H1 (cell line): ENCODE measurements around the gene KCND3. TPM values are rescaled to one million over a fixed set of nuclear protein-coding genes. Genes with fewer than 3 reads are reported as not detected.

Source experiments
- CTCF ChIA-PET: fragments of 300-600 bp; sonication (Branson Sonifier 250); formaldehyde crosslinking; loops from one replicate; lab custom pipeline; 2021; ENCODE audit not compliant: partially characterized antibody; lab: Charles Lee
- POLR2A ChIA-PET: fragments of 300-600 bp; sonication (Branson Sonifier 250); formaldehyde crosslinking; loops from one replicate; lab custom pipeline; 2021; ENCODE audit warnings: inconsistent platforms; ENCODE audit not compliant: partially characterized antibody; lab: Charles Lee
- DNase-seq, 2 experiments: peaks; one replicate each; pipeline versions ENCODE4 v3.0.0 to v3.0.0-alpha.2; 2010 to 2022; ENCODE audit warnings: low spot score in 2 of 2, low read depth in 1 of 2, mixed read lengths in 1 of 2
- FAIRE-seq: peaks from 2 replicates; lab custom pipeline; 2011; peaks lifted over from hg19 to GRCh38; lab: Jason Lieb, UNC
- H2AFZ ChIP-seq: 2 replicates; pipeline ENCODE4 v1.8.1; 2012; ENCODE audit warnings: low read length, inconsistent platforms
- H2AK5ac ChIP-seq: 2 replicates; pipeline ENCODE4 v1.6.1; 2013; ENCODE audit warnings: low read depth, low read length
- H2BK120ac ChIP-seq: replicated peaks from 2 replicates; pipeline ENCODE3; 2013; ENCODE audit warnings: low read depth, low read length, inconsistent platforms
- H2BK12ac ChIP-seq: 2 replicates; pipeline ENCODE4 v1.6.1; 2013; ENCODE audit warnings: low read depth, low read length
- H2BK15ac ChIP-seq: 2 replicates; pipeline ENCODE4 v1.6.1; 2013; ENCODE audit warnings: low read length
- H2BK20ac ChIP-seq: 2 replicates; pipeline ENCODE4 v1.6.1; 2013; ENCODE audit warnings: low read length
- H2BK5ac ChIP-seq: 2 replicates; pipeline ENCODE4 v1.6.1; 2013; ENCODE audit warnings: low read depth, low read length
- H3K14ac ChIP-seq: 2 replicates; pipeline ENCODE4 v1.6.1; 2013; ENCODE audit warnings: inconsistent platforms; ENCODE audit not compliant: insufficient read length
- H3K18ac ChIP-seq: 2 replicates; pipeline ENCODE4 v1.6.1; 2013; ENCODE audit warnings: low read length; ENCODE audit errors: extremely low read depth
- H3K23ac ChIP-seq: 2 replicates; pipeline ENCODE4 v1.6.1; 2013; ENCODE audit warnings: inconsistent platforms; ENCODE audit not compliant: insufficient read length
- H3K23me2 ChIP-seq: 2 replicates; pipeline ENCODE4 v1.6.1; 2013; ENCODE audit warnings: low read depth, low read length
- H3K27ac ChIP-seq: 2 replicates; pipeline ENCODE4 v1.6.1; 2011; ENCODE audit warnings: low read depth, low read length, inconsistent platforms
- H3K27me3 ChIP-seq, 4 experiments: replicated peaks in 1 of 4; 1 replicate in 1 of 4; 2 replicates in 3 of 4; pipeline versions ENCODE4 v1.6.1 to v1.8.1; 2011 to 2013; ENCODE audit warnings: low read length in 3 of 4, mild to moderate bottlenecking in 3 of 4, inconsistent platforms in 2 of 4, mixed read lengths in 2 of 4, moderate library complexity in 1 of 4; ENCODE audit not compliant: control insufficient read depth in 3 of 4, insufficient read depth in 3 of 4; ENCODE audit errors: extremely low read depth in 1 of 4
- H3K36me3 ChIP-seq, 4 experiments: 2 replicates each; pipeline versions ENCODE4 v1.6.1 to v1.8.1; 2011 to 2013; ENCODE audit warnings: mild to moderate bottlenecking in 4 of 4, low read length in 3 of 4, moderate library complexity in 2 of 4, control low read depth in 1 of 4, inconsistent platforms in 1 of 4; ENCODE audit not compliant: insufficient read depth in 4 of 4, control insufficient read depth in 2 of 4
- H3K4ac ChIP-seq: replicated peaks from 2 replicates; pipeline ENCODE3; 2013; ENCODE audit warnings: low read length, low read depth, mixed read lengths, inconsistent platforms; ENCODE audit not compliant: insufficient read length
- H3K4me1 ChIP-seq, 4 experiments: replicated peaks in 1 of 4; 1 replicate in 1 of 4; 2 replicates in 3 of 4; pipeline versions ENCODE4 v1.6.1 to v1.8.1; 2011 to 2013; ENCODE audit warnings: low read length in 3 of 4, inconsistent platforms in 2 of 4, mixed read lengths in 1 of 4; ENCODE audit not compliant: insufficient read depth in 4 of 4, control insufficient read depth in 3 of 4
- H3K4me2 ChIP-seq, 2 experiments: 2 replicates each; pipeline versions ENCODE4 v1.6.1 to v1.8.1; 2011 to 2013; ENCODE audit warnings: low read depth in 2 of 2, low read length in 2 of 2, control low read depth in 1 of 2, inconsistent platforms in 1 of 2, mild to moderate bottlenecking in 1 of 2; ENCODE audit not compliant: insufficient read depth in 1 of 2
- H3K4me3 ChIP-seq, 4 experiments: fragments of 200-600, 300-600 bp in 1 of 4; sonication (generic), shearing (Covaris generic), sonication (Bioruptor Twin) in 1 of 4; 2 replicates each; pipeline versions ENCODE4 v1.5.1 to v1.8.1; 2011 to 2016; ENCODE audit warnings: low read length in 4 of 4, low read depth in 3 of 4, control low read depth in 2 of 4, inconsistent platforms in 2 of 4, mild to moderate bottlenecking in 2 of 4, mixed read lengths in 1 of 4, moderate library complexity in 1 of 4; ENCODE audit not compliant: insufficient read depth in 2 of 4; ENCODE audit errors: extremely low read depth in 1 of 4
- H3K56ac ChIP-seq: replicated peaks from 2 replicates; pipeline ENCODE3; 2013; ENCODE audit warnings: low read depth, mild to moderate bottlenecking, mixed read lengths, low read length, inconsistent platforms; ENCODE audit not compliant: insufficient read length
- H3K79me1 ChIP-seq: 2 replicates; pipeline ENCODE4 v1.6.1; 2013; ENCODE audit warnings: low read depth, low read length, control low read depth
- H3K79me2 ChIP-seq, 2 experiments: 2 replicates each; pipeline versions ENCODE4 v1.6.1 to v1.8.1; 2012 to 2013; ENCODE audit warnings: low read length in 2 of 2, mild to moderate bottlenecking in 2 of 2, inconsistent platforms in 1 of 2; ENCODE audit not compliant: insufficient read depth in 2 of 2, control insufficient read depth in 1 of 2
- H3K9ac ChIP-seq, 4 experiments: replicated peaks in 1 of 4; 1 replicate in 1 of 4; 2 replicates in 3 of 4; pipeline versions ENCODE4 v1.6.1 to v1.8.1; 2011 to 2013; ENCODE audit warnings: low read depth in 3 of 4, low read length in 3 of 4, control low read depth in 2 of 4, mild to moderate bottlenecking in 2 of 4, moderate library complexity in 2 of 4, inconsistent platforms in 1 of 4; ENCODE audit errors: extremely low read depth in 1 of 4
- H3K9me3 ChIP-seq, 2 experiments: 2 replicates each; pipeline versions ENCODE4 v1.6.1 to v1.8.1; 2012 to 2013; ENCODE audit warnings: mild to moderate bottlenecking in 2 of 2, moderate library complexity in 2 of 2, control low read depth in 1 of 2, inconsistent platforms in 1 of 2, low read depth in 1 of 2, low read length in 1 of 2, mixed read lengths in 1 of 2; ENCODE audit not compliant: insufficient read depth in 2 of 2
- H4K20me1 ChIP-seq, 2 experiments: replicated peaks in 1 of 2; 2 replicates each; pipeline versions ENCODE3 to v1.8.1; 2011 to 2013; ENCODE audit warnings: inconsistent platforms in 2 of 2, low read length in 2 of 2, mild to moderate bottlenecking in 1 of 2; ENCODE audit not compliant: insufficient read depth in 2 of 2, control insufficient read depth in 1 of 2
- H4K5ac ChIP-seq: 2 replicates; pipeline ENCODE4 v1.6.1; 2013; ENCODE audit warnings: low read length, low read depth, mixed read lengths, inconsistent platforms; ENCODE audit not compliant: insufficient read length
- H4K8ac ChIP-seq: 2 replicates; pipeline ENCODE4 v1.8.0; 2013; ENCODE audit warnings: mild to moderate bottlenecking, moderate library complexity, low read length, inconsistent platforms; ENCODE audit not compliant: insufficient read depth; ENCODE audit errors: extremely low read depth
- H4K91ac ChIP-seq: replicated peaks from 2 replicates; pipeline ENCODE3; 2013; ENCODE audit warnings: low read length, mixed read lengths, inconsistent platforms; ENCODE audit not compliant: insufficient read length
- EGR1 ChIP-seq: IDR thresholded peaks from 2 replicates; pipeline ENCODE4 v1.6.1; 2011; ENCODE audit warnings: low read depth, low read length, borderline replicate concordance
- FOSL1 ChIP-seq: IDR thresholded peaks from 2 replicates; pipeline ENCODE4 v1.6.1; 2011; ENCODE audit warnings: mild to moderate bottlenecking, low read depth, low read length, moderate library complexity; ENCODE audit not compliant: insufficient read depth
- GABPA ChIP-seq: IDR thresholded peaks from 2 replicates; pipeline ENCODE4 v1.6.1; 2011; ENCODE audit warnings: mild to moderate bottlenecking, low read length, moderate library complexity, borderline replicate concordance; ENCODE audit not compliant: insufficient read depth
- POU5F1 ChIP-seq: IDR thresholded peaks from 2 replicates; pipeline ENCODE4 v1.6.1; 2011; ENCODE audit warnings: low read depth, mild to moderate bottlenecking, low read length, moderate library complexity
- RFX5 ChIP-seq: IDR thresholded peaks from 2 replicates; pipeline ENCODE4 v1.6.1; 2011; ENCODE audit warnings: low read depth, low read length, improper control_type of control experiment, borderline replicate concordance
- SP2 ChIP-seq: IDR thresholded peaks from 2 replicates; pipeline ENCODE4 v1.6.1; 2012; ENCODE audit warnings: mild to moderate bottlenecking, low read length, inconsistent platforms
- TAF1 ChIP-seq: IDR thresholded peaks from 2 replicates; pipeline ENCODE4 v1.6.1; 2011; ENCODE audit warnings: mild to moderate bottlenecking, low read depth, low read length
- TAF7 ChIP-seq: optimal IDR thresholded peaks from 2 replicates; pipeline ENCODE3; 2011; ENCODE audit warnings: low read depth, mild to moderate bottlenecking, inconsistent platforms, low read length, moderate library complexity, borderline replicate concordance
- TCF12 ChIP-seq: IDR thresholded peaks from 2 replicates; pipeline ENCODE4 v1.6.1; 2011; ENCODE audit warnings: low read depth, mild to moderate bottlenecking, low read length
- WGBS, 2 experiments: shearing (Covaris generic) in 1 of 2; methylation state at CpG; one replicate each; pipeline versions ENCODE4 v1.1.6 to v1.1.7; 2013 to 2015; ENCODE audit warnings: low lambda C conversion rate in 2 of 2, mixed read lengths in 2 of 2, inconsistent platforms in 1 of 2, low coverage in 1 of 2, missing lambda C conversion rate in 1 of 2; ENCODE audit not compliant: insufficient replicate concordance in 2 of 2, insufficient coverage in 1 of 2, insufficient read length in 1 of 2; ENCODE audit errors: extremely low coverage in 1 of 2, missing lambda C conversion rate in 1 of 2; 5-methylcytosine and 5-hydroxymethylcytosine counted together
- polyA plus RNA-seq, 7 experiments: library from polyadenylated mRNA; depleted of rRNA in 3 of 7; stranded (reverse) in 5 of 7; unstranded in 2 of 7; fragments of >200 nt in 5 of 7; fragments of 200-250 nt in 2 of 7; gene quantifications; 1 replicate in 5 of 7; 2 replicates in 1 of 7; 4 replicates in 1 of 7; pipeline versions ENCODE4 v1.2.1 to v1.2.3, GENCODE V29; 2011 to 2013; ENCODE audit warnings: missing spikeins in 2 of 7, mixed read lengths in 2 of 7
- total RNA-seq: library from RNA; stranded (reverse); fragmentation: NEBNext Ultra II Directional; extraction: Animal tissue kit (Norgen Biotek cat#: 25700); gene quantifications from 2 replicates; pipeline ENCODE4 v1.2.1, GENCODE V29; 2021
- TF ChIP-seq, protein P1 (sequence below): IDR thresholded peaks from 2 replicates; pipeline ENCODE4 v1.6.1; 2012; ENCODE audit warnings: low read length, inconsistent platforms

The KCND3 gene
- total and polyA plus RNA-seq, 2 of the 8 experiments (the other 6 are each of a cell fraction or from before 2014, with no cell fraction given), result 0.14 to 0.48 TPM

DNA sequence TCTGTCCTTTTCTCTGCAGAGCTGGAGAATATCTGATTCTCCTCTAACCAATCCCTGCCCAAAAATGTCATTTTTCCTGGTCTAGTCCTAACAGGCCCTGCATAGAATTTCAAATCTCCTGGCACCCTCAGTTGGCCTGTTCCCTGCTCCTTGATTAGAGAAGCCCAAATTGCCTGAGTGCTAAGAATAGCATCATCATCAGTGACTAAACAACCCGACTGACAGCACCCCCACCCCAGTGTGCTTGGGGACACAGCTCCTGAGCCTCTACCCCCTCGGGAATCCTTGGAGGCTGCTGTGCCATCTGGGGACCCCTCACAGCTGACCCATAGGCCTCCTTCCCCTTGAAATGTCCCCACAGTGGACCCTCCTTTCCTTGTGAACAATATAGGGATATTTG lies 139.4 kb downstream of the KCND3 start:
- Histone ChIP-seq H3K4me1 (peaks cover 0 to 14% (median 3%) of the 10 kb centered on the region in 4 experiments; a peak in 3 of 7 replicates), H3K23ac (no peak overlapping the region), H3K79me1 (no peaks in the 10 kb centered on the region; the same call in 1 of the 2 replicates), H4K8ac (no peak overlapping the region), H3K14ac (no peak overlapping the region), H3K4me3 (no peak overlapping the region), H2BK20ac (no peak overlapping the region), H3K36me3 (no peaks in the 10 kb centered on the region), H4K5ac (no peak overlapping the region), H2AFZ (no peak overlapping the region), H3K18ac (no peak overlapping the region), H3K9ac (no peak overlapping the region), H4K20me1 (no peaks in the 10 kb centered on the region), H2AK5ac (no peak overlapping the region), H3K56ac (no peak overlapping the region), H2BK5ac (no peak overlapping the region), H2BK12ac (no peak overlapping the region), H3K79me2 (no peaks in the 10 kb centered on the region), H3K27me3 (no peaks in the 10 kb centered on the region), H4K91ac (no peak overlapping the region), H2BK15ac (no peak overlapping the region), H3K4me2 (no peak overlapping the region), H3K9me3 (no peaks in the 10 kb centered on the region), H3K27ac (no peak overlapping the region), H3K23me2 (no peaks in the 10 kb centered on the region), H2BK120ac (no peak overlapping the region), H3K4ac (no peak overlapping the region)
- 100% methylated on average over 2 of the region's 2 CpGs; no CpG with 5 or more reads in 1 of the 2 experiments for WGBS, 2 experiments
- DNase-seq, result no peak
- ChIA-PET CTCF (interaction anchor here (2.1 kb wide), 1 partner anchor 10 kb away, joined by 6 read pairs; no protein-coding TSS in a partner anchor), POLR2A (no interaction called here)
- no peak for FAIRE-seq
- no peak for TF ChIP-seq EGR1
- TF ChIP-seq TCF12, result no peak
- TF ChIP-seq FOSL1, result no peak
- no peak for TF ChIP-seq TAF7
- no peak for TF ChIP-seq GABPA
- TF ChIP-seq TAF1, result no peak
- TF ChIP-seq POU5F1, result no peak
- no peak for TF ChIP-seq SP2
- no peak for TF ChIP-seq RFX5
- TF ChIP-seq, protein P1, sequence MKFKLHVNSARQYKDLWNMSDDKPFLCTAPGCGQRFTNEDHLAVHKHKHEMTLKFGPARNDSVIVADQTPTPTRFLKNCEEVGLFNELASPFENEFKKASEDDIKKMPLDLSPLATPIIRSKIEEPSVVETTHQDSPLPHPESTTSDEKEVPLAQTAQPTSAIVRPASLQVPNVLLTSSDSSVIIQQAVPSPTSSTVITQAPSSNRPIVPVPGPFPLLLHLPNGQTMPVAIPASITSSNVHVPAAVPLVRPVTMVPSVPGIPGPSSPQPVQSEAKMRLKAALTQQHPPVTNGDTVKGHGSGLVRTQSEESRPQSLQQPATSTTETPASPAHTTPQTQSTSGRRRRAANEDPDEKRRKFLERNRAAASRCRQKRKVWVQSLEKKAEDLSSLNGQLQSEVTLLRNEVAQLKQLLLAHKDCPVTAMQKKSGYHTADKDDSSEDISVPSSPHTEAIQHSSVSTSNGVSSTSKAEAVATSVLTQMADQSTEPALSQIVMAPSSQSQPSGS, result no peak
